Fibroblast of skin of abdomen (primary cell): Measurements from ENCODE around the gene SLC4A8.

Source experiments
- DNase-seq: peaks from one replicate; pipeline ENCODE4 v3.0.0-alpha.2; 2013

SLC4A8 gene

DNA sequence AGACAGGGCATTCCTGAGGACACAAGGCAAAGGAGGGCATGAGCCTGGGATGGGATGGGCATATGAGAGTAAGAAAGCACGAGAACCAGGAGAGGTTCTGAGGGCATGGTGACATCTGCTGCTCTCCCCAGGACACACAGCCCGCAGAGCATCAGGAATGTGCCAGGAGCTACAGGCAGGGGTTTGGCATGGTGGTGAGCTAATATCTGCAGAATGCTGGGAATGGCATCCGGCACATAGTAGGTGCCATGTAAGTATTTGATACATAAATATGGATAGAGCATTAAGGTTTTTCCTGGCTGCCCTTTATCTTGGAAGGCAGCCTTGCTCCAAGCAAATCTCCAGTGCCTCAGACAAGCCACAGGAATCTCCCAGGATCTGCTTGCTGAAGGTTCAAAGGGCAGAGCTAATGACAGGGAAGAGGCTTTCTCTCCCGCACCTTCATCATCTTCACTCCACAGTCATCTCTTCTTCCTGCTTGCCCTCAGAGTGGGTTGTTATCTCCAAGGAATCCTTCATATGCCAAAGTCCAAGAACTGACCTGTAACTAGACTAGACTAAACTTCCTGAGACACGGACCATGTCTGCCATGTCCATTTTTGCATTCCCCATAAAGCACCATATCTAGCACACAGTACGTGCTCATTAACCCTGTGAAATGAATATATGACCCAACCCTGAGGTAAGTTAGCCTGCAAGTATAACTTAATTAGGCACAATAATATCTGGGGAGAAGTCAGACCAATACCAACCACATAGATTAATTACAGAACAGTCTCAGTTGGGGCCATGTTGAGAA, 104.4 kb downstream of the SLC4A8 start:
- no peak for DNase-seq

DNA sequence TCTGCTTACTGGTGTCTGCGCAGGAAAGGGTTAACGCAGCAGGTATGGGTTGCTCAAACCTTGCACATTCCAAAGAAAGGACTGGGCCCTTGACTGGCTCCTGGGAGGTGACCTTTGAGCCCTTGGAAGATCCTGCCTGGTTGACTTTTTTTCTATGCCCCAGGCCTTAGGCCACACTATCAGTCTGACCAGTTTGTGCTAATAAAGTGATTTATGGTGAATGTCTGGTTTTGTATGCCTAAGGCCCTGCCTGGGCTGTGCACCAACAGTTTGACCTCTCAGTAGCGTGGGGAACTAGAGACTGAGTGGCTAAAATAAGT, 105.0 kb downstream of the SLC4A8 start:
- DNase-seq = no peak

DNA sequence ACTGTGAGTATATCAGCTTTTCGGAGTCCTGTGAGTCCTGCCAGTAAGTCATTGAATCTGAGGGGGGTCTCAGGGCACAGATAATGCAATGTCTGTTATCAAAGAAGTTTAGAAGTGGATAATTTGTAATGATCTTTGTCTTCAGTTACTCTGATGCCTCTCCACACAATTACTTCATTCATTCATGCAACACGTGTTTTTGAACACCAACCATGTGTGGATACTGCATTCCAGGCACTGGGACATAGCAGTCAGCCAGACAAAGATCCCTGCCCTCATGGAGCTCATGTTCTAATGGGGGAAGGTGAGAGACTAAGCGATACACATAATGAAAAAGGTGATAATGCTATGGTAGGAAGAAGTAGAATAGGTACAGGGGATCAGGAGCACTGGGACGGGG, 105.6 kb downstream of the SLC4A8 start:
- no peak for DNase-seq

DNA sequence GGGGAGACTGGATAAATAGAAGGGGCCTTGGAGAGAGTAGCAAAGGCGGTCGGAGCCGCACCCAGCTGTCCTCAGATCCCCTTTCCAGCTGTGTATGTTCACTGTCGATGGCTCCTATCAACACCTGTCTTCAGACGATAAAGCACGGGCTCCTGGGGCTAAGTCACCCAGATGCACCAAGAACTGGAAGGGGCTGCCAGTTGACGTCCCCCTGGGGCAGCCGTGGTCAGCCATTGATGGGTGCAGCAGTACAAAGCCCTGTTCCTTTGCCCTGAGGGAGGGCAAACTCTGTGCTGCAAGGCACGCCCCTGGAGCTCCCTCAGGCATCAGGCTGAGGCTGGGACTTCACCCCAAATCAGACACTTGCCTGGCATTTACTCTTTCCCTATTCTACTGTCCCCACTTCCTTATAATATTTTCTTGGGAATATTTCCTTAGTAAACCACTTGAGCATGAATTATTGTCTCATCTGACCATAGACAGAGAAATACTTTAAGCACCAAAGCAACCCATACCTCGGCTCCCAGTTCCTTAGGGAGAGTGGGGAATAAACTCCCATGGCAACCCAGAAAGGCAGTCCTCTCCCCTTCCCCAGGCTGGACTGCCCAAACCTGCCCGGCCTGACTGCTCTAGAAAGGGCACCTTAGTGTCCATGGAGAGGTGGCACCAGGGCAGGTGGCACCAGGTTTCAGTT, 106.8 kb downstream of the SLC4A8 start:
- no peak for DNase-seq

DNA sequence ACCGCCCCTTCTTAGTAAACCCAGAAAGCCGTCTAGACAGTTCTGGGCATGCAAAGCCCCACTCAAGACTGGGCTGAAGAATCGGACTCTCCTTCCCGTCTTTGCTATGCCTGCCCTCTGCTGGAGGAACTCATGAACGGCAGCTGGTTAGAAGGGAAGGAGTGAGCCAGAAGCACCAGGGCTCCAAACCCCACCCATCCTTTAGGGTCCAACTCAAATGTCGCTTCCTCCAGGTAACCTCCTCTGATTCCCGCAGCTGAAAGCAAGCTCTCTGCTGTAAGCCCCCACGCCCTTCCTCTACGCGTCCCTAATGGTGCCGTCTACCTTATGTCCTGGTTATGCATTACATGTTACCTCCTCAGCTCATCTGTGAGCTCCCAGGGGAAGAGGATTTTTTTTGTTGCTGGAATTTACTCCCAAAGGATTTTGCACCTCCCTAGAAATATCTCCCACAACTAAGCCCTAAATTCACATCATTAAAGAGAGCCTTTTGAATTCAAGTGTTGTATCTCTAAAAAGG, 107.4 kb downstream of the SLC4A8 start:
- DNase-seq = peak; percentile 77

DNA sequence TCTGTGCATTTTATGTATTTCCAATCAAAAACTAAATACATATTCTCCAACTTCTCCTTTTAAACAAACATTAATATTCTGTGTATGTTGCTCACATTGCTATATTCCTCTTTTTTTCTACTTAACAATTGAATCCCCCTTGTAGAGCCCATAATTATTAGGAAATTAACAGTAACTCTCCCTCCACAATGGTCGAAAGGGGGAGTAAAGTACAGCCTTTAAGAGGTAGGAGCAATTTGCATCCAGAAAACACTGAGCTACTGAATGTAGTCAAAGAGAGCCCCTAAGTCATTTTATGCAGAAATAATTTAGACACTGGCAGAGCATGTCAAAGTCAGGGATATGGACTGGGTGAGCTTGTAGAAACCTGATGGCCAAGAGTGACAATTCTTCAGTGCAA, 109.2 kb downstream of the SLC4A8 start:
- DNase-seq = peak; percentile 23

DNA sequence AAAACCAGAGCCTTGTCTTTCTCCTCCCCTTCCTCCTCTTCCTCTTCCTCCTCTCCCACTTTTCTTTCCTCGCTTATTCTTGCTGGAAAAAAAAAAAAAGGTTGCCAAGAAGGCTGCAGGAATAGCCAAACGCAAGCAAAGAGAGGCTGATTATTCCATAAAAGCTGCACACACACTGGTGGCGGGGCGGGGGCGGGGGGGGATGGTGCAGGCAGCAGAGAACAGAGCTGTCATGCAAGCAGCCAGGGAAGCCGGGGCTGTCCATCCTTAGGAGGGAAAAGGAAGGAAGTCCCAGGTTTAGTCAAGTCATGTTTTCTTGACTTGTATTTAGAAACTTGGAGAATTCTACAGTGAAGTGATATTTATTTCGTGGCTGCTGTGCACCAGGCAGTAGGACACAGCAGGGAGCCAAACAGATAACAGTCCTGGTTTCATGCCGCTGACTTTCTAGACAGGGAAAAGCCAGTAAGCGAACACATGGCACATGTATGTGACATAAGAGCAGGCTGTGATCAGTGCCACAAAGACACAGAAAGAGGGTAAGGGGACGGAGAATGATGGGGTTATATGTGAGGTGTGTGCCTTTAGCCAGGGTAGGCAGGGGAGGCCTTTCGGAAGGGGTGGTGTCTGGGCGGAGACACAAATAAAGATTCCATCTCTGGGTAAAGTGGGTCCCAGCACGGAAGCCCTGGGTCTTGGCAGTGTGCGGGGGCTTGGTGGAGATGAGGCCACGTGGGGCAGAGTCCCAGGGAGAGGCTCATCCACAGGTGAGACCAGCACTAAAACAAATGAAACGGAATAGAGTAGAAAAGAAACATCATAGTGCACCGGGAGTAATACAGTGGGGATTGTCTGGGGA, 109.8 kb downstream of the SLC4A8 start:
- DNase-seq = no peak

DNA sequence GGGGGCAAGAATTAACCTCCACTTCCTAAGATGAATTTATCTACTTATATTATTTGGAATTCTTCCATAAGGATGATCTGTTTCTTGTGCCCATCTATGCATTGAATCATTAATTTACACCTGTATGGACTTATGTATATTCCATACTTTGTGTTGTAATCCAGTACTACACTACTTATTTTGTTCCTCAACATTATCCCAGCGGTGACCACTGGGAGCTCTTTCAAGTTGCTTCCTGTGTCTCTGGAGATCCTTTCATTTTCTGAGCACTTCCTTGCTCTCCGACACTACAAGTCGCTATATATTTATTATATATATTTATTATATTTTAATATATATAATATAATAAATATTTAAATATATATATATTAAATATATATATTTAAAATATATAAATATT, 111.5 kb downstream of the SLC4A8 start:
- peak; percentile 17 for DNase-seq

DNA sequence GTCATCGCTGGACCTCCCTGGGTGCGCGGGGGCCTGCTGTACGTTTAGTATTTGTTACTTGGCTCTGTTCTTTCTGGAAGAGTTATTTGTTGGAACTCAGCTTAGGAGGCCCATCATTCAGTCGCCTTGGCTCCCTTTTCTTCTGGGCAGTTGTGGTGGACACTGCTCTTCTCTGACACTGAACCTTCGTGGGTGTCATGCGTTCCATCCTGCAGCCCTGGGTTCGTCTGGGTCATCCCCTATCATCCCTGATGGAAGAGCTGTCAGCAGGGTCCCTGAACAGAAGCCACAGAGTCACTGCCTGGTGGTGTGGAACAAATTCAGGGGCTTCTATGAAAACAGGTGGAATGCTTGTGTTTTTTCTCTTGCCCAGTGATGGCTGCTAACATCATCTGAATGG, 113.5 kb downstream of the SLC4A8 start:
- DNase-seq = no peak

DNA sequence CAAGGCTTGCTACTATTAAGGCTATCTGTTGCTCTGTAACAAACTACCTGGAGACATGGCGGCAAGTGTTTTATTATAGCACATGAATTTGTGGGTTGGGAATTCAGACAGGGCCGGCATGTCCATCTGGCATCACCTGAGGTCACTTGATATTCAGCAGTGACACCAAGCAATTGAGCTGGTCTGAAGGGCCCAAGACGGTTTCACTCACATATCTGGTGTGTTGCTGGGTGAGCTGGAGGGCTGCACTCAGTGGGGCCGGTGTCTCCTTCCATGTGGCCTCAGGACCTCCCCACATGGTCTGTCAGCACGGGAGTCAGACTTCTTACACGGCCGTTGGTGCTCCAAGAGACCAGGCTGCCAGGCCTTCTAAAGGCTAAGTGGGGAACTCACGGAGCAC, 114.0 kb downstream of the SLC4A8 start:
- DNase-seq = no peak

DNA sequence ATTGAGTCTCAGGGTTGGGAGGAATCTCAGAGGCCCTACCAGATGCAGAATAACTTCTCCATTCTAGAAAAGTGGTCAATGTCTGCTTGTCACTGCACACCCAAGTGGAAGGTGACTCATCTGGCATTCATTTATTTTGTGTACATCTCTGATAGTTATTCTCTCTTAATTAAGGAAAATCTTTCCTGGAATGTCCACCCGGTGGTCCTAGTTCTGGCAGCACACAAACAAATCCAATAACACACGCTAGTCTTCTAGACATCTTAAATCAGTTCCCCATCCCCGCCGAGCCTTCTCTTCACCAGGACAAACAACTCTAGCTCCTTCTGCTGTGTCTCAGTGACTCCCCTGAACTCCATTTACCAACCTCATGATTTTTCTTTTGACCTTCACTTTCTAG, 116.4 kb downstream of the SLC4A8 start:
- no peak for DNase-seq

DNA sequence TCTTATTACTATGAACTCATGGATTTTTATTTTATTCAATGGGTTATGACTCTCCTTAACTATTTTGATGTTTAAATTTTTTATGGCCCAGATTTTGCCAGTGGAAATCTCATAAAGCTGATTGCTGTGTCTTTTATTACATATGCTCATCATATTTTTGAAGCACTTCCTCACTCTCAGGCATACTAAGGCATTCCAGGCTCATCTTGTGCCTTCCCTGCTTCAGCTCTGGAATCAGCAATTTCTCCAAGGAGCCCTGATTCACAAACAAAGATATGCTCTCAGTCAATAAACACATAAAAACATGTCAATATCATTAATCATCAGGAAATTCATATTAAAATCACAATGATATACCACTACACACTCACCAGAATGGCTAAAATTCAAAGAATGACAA, 121.5 kb downstream of the SLC4A8 start:
- no peak for DNase-seq

DNA sequence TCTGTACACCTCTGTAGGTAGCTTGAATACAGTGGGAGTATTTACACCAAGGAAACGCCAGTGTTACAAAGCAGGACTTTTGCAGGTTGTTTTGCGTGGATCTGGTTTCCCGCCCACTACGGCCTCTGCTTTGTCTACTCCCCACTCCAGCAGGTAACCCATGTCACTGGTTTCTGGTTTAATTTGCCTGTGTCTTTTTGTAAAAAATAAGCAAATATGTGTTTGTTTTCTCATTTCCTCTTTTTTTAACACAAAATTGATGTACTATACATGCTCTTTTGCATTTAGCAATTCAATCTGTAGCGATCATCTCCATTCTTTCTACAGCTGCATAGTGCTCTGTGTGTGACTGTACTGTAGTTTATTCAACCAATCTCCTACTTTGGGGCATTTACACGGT, 123.0 kb downstream of the SLC4A8 start:
- DNase-seq = no peak

DNA sequence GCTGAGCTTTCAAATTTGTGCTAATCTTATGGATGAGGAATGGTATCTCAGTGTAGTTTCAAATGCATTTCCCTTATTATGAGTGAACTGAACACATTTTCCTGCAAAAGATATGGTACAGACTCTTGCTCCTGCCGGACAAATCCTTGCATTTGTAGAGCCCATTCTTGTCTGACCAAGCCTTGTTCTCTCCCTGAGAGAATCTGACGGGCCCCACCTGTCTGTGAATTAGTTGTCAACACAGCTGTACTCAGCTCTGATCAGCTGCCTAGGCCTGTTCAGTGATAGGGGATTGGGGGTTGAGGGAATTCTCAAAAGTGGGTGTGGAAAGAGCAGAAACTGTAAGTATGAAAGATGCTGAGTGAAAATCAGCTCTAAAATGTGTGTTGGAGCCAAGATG, 123.6 kb downstream of the SLC4A8 start:
- DNase-seq = no peak

DNA sequence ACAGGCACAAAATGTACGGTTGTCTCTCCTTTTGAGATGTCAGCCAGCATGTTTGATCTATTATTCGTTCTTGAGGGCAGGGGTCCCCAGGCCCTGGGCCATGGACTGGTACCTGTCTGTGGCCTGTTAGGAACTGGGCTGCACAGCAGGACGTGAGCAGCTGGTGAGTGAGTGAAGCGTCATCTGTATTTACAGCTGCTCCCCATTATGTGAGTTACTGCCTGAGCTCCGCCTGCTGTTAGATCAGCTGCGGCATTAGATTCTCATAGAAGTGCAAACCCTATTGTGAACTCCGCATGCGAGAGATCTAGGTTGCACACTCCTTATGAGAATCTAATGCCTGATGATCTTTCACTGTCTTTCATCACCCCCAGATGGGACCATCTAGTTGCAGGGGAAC, 125.0 kb downstream of the SLC4A8 start:
- DNase-seq = peak; percentile 60
